ENCODE data around the gene ZMAT5. TPM values are rescaled to one million over a fixed set of nuclear protein-coding genes. Genes with fewer than 3 reads are reported as not detected.

Gene ZMAT5
- total and polyA plus RNA-seq, 9 of the 15 experiments (the other 6 are each of a cell fraction or from before 2014, with no cell fraction given), result 2.0 to 25.2 (median 11.9) TPM

DNA sequence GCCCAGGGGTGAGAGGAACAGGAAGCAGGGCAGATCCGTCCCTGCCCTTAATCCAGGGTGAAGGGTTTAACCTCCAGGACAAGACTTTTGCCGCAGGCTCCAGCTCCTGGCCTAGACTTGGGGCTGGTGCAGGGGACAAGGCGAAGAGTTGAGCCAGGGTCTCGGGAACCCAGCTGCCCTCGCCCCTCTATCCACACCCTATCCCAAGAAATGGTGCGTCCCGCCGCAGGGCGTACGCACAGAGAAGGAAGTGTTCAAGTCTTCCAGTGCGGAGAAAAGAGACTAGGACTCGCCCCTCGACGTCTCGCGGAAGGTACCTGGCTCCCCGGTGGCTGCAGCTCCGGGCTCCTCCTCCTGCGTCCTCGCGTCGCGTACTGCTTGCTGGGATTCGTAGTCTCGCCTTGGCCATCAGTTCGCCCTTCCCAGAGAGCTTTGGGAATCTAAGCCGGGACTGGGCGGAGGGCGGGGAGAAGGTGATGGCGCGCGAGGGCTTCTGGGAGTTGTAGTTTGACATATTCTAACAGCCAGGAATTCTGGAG is at the start of gene ZMAT5 (continued):
- TF ChIP-seq KAT7 (CRISPR knock-in tag; IDR thresholded peaks at IDR 0.05; ENCODE audit: borderline replicate concordance) (no peak), GABPB1 (CRISPR knock-in tag; IDR thresholded peaks at IDR 0.05) (no peak), NR1H2 (CRISPR knock-in tag; IDR thresholded peaks at IDR 0.05) (no peak), SRSF9 (IDR thresholded peaks at IDR 0.05; ENCODE audit: borderline replicate concordance, low read depth, low read length) (no peak), ZNF184 (CRISPR knock-in tag; IDR thresholded peaks at IDR 0.05) (no peak), RAD21 (CRISPR knock-in tag; conservative IDR thresholded peaks at IDR 0.05 in 1 of 2, IDR thresholded peaks at IDR 0.05 in 1 of 2) (no peak)
- TF ChIP-seq, protein P1, sequence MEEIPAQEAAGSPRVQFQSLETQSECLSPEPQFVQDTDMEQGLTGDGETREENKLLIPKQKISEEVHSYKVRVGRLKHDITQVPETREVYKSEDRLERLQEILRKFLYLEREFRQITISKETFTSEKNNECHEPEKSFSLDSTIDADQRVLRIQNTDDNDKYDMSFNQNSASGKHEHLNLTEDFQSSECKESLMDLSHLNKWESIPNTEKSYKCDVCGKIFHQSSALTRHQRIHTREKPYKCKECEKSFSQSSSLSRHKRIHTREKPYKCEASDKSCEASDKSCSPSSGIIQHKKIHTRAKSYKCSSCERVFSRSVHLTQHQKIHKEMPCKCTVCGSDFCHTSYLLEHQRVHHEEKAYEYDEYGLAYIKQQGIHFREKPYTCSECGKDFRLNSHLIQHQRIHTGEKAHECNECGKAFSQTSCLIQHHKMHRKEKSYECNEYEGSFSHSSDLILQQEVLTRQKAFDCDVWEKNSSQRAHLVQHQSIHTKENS (CRISPR knock-in tag; IDR thresholded peaks at IDR 0.05), result no peak
- TF ChIP-seq, protein P2, sequence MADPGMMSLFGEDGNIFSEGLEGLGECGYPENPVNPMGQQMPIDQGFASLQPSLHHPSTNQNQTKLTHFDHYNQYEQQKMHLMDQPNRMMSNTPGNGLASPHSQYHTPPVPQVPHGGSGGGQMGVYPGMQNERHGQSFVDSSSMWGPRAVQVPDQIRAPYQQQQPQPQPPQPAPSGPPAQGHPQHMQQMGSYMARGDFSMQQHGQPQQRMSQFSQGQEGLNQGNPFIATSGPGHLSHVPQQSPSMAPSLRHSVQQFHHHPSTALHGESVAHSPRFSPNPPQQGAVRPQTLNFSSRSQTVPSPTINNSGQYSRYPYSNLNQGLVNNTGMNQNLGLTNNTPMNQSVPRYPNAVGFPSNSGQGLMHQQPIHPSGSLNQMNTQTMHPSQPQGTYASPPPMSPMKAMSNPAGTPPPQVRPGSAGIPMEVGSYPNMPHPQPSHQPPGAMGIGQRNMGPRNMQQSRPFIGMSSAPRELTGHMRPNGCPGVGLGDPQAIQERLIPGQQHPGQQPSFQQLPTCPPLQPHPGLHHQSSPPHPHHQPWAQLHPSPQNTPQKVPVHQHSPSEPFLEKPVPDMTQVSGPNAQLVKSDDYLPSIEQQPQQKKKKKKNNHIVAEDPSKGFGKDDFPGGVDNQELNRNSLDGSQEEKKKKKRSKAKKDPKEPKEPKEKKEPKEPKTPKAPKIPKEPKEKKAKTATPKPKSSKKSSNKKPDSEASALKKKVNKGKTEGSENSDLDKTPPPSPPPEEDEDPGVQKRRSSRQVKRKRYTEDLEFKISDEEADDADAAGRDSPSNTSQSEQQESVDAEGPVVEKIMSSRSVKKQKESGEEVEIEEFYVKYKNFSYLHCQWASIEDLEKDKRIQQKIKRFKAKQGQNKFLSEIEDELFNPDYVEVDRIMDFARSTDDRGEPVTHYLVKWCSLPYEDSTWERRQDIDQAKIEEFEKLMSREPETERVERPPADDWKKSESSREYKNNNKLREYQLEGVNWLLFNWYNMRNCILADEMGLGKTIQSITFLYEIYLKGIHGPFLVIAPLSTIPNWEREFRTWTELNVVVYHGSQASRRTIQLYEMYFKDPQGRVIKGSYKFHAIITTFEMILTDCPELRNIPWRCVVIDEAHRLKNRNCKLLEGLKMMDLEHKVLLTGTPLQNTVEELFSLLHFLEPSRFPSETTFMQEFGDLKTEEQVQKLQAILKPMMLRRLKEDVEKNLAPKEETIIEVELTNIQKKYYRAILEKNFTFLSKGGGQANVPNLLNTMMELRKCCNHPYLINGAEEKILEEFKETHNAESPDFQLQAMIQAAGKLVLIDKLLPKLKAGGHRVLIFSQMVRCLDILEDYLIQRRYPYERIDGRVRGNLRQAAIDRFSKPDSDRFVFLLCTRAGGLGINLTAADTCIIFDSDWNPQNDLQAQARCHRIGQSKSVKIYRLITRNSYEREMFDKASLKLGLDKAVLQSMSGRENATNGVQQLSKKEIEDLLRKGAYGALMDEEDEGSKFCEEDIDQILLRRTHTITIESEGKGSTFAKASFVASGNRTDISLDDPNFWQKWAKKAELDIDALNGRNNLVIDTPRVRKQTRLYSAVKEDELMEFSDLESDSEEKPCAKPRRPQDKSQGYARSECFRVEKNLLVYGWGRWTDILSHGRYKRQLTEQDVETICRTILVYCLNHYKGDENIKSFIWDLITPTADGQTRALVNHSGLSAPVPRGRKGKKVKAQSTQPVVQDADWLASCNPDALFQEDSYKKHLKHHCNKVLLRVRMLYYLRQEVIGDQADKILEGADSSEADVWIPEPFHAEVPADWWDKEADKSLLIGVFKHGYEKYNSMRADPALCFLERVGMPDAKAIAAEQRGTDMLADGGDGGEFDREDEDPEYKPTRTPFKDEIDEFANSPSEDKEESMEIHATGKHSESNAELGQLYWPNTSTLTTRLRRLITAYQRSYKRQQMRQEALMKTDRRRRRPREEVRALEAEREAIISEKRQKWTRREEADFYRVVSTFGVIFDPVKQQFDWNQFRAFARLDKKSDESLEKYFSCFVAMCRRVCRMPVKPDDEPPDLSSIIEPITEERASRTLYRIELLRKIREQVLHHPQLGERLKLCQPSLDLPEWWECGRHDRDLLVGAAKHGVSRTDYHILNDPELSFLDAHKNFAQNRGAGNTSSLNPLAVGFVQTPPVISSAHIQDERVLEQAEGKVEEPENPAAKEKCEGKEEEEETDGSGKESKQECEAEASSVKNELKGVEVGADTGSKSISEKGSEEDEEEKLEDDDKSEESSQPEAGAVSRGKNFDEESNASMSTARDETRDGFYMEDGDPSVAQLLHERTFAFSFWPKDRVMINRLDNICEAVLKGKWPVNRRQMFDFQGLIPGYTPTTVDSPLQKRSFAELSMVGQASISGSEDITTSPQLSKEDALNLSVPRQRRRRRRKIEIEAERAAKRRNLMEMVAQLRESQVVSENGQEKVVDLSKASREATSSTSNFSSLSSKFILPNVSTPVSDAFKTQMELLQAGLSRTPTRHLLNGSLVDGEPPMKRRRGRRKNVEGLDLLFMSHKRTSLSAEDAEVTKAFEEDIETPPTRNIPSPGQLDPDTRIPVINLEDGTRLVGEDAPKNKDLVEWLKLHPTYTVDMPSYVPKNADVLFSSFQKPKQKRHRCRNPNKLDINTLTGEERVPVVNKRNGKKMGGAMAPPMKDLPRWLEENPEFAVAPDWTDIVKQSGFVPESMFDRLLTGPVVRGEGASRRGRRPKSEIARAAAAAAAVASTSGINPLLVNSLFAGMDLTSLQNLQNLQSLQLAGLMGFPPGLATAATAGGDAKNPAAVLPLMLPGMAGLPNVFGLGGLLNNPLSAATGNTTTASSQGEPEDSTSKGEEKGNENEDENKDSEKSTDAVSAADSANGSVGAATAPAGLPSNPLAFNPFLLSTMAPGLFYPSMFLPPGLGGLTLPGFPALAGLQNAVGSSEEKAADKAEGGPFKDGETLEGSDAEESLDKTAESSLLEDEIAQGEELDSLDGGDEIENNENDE (IDR thresholded peaks at IDR 0.05; ENCODE audit: low read depth, low read length), result no peak
- TF ChIP-seq, protein P3, sequence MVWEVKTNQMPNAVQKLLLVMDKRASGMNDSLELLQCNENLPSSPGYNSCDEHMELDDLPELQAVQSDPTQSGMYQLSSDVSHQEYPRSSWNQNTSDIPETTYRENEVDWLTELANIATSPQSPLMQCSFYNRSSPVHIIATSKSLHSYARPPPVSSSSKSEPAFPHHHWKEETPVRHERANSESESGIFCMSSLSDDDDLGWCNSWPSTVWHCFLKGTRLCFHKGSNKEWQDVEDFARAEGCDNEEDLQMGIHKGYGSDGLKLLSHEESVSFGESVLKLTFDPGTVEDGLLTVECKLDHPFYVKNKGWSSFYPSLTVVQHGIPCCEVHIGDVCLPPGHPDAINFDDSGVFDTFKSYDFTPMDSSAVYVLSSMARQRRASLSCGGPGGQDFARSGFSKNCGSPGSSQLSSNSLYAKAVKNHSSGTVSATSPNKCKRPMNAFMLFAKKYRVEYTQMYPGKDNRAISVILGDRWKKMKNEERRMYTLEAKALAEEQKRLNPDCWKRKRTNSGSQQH (CRISPR knock-in tag; IDR thresholded peaks at IDR 0.05), result no peak
- TF ChIP-seq, protein P4, sequence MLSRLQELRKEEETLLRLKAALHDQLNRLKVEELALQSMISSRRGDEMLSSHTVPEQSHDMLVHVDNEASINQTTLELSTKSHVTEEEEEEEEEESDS (CRISPR knock-in tag; IDR thresholded peaks at IDR 0.05), result no peak
